ENCODE measurements around the gene CYSTM1. TPM values are rescaled to one million over a fixed set of nuclear protein-coding genes. Genes with fewer than 3 reads are reported as not detected.

Gene CYSTM1
- polyA plus RNA-seq, 2 donors: 6.7 to 13.4 TPM

DNA sequence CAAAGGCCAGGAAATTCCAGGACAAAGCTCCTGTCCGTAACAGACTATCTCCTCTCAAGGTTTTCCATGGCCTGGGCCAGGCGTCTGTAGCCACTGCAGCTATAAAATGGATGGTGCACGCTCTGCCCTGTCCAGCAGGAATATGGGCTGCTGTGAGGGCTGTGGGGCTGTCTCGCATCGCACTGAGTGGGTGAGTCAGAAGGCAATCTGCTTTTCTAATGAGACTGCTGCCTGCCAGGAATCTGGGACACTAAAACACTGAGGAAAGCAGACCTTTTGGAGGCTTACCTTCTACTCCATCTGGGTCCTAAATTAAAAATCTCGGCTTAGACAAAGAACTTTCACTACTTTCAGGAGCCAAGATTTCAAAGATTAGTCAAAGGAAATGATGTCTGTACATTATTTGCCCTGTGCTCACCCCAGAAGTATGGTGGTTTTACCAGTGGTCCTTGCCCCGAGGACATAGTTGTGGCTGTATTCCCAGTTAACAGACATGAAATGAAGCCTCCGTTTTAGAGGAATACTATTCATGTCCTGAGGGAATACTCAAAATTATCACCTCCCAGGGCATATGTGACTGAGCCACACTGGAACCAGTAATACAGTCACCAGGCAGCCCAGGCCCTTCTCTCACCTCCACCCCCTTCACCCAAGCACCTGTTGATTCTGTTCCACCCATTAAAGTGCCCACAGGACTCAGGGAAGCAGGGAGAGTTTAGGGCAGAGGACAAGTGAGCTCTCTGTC is 71.6 kb downstream of the CYSTM1 start:
- Histone ChIP-seq H3K9me3 (ENCODE audit: control insufficient read depth in 2 of 2, insufficient read depth in 1 of 2, low read depth in 1 of 2, low read length in 1 of 2) (no peaks in the 10 kb centered on the region), H3K36me3 (ENCODE audit: control insufficient read depth in 2 of 2, insufficient read depth in 2 of 2, low read length in 1 of 2) (peaks cover 0 to 6% of the 10 kb centered on the region in 2 donors), H3K4me3 (ENCODE audit: low read depth in 1 of 2, low read length in 2 of 2) (no peak overlapping the region), H3K27ac (ENCODE audit: low read depth in 2 of 2, low read length in 1 of 2) (peak overlapping the region in 1 of 2 donors; percentile 25), H3K4me1 (ENCODE audit: control insufficient read depth in 2 of 2, insufficient read depth in 2 of 2, low read length in 1 of 2) (peaks cover under 1% of the 10 kb centered on the region in 2 donors), H3K27me3 (ENCODE audit: control insufficient read depth in 1 of 2, insufficient read depth in 2 of 2, low read length in 2 of 2) (no peaks in the 10 kb centered on the region)
- WGBS, 2 donors: 55 to 57% methylated on average over 8 of the region's 8 CpGs

DNA sequence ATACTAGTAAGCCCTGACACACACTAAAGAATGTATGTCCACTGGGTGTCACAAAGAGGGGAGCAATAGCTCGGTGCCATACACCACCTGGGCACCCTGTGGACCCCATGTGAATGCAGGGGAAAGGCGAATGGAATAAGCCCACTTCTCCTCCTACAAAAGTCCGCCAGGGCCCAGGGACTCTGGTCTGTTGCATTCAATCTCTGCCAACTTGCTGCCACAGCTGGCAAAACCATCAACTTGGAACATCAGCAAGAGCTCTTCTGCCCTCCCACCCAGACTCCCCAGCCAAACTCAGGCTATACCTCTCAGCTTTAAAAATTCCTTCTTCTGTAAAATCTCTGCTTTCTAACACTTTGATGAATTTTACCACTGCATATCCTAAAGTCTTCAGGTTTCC is 73.4 kb downstream of the CYSTM1 start:
- Histone ChIP-seq H3K4me3 (ENCODE audit: low read depth in 1 of 2, low read length in 2 of 2) (no peak overlapping the region), H3K27ac (ENCODE audit: low read depth in 2 of 2, low read length in 1 of 2) (no peak overlapping the region), H3K9me3 (ENCODE audit: control insufficient read depth in 2 of 2, insufficient read depth in 1 of 2, low read depth in 1 of 2, low read length in 1 of 2) (no peaks in the 10 kb centered on the region), H3K27me3 (ENCODE audit: control insufficient read depth in 1 of 2, insufficient read depth in 2 of 2, low read length in 2 of 2) (no peaks in the 10 kb centered on the region), H3K4me1 (ENCODE audit: control insufficient read depth in 2 of 2, insufficient read depth in 2 of 2, low read length in 1 of 2) (peaks cover under 1 to 3% of the 10 kb centered on the region in 2 donors), H3K36me3 (ENCODE audit: control insufficient read depth in 2 of 2, insufficient read depth in 2 of 2, low read length in 1 of 2) (peaks cover 0 to 6% of the 10 kb centered on the region in 2 donors)
- WGBS, 2 donors: 83 to 97% methylated on average over 3 of the region's 3 CpGs

DNA sequence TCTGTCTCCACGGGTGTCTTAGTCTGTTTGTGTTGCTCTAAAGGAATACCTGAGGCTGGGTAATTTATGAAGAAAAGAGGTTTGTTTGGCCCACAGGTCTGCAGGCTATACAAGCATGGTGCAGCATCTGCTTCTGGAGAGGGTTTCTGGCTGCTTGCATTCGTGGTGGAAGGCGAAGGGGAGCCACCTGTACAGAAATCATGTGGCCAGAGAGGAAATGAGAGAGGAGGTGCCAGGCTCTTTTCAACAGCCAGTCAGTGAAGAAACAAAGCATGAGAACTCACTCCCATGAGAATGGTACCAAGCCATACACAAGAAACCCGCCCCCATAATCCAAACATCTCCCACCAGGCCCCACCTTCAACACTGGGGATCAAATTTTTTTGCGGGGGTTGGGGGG is 74.5 kb downstream of the CYSTM1 start:
- Histone ChIP-seq H3K9me3 (ENCODE audit: control insufficient read depth in 2 of 2, insufficient read depth in 1 of 2, low read depth in 1 of 2, low read length in 1 of 2) (no peaks in the 10 kb centered on the region), H3K36me3 (ENCODE audit: control insufficient read depth in 2 of 2, insufficient read depth in 2 of 2, low read length in 1 of 2) (peaks cover 0 to 4% of the 10 kb centered on the region in 2 donors), H3K4me3 (ENCODE audit: low read depth in 1 of 2, low read length in 2 of 2) (no peak overlapping the region), H3K27ac (ENCODE audit: low read depth in 2 of 2, low read length in 1 of 2) (no peak overlapping the region), H3K27me3 (ENCODE audit: control insufficient read depth in 1 of 2, insufficient read depth in 2 of 2, low read length in 2 of 2) (no peaks in the 10 kb centered on the region), H3K4me1 (ENCODE audit: control insufficient read depth in 2 of 2, insufficient read depth in 2 of 2, low read length in 1 of 2) (peaks cover 5 to 7% of the 10 kb centered on the region in 2 donors)
- WGBS, 2 donors: 81 to 84% methylated on average over 5 of the region's 5 CpGs

DNA sequence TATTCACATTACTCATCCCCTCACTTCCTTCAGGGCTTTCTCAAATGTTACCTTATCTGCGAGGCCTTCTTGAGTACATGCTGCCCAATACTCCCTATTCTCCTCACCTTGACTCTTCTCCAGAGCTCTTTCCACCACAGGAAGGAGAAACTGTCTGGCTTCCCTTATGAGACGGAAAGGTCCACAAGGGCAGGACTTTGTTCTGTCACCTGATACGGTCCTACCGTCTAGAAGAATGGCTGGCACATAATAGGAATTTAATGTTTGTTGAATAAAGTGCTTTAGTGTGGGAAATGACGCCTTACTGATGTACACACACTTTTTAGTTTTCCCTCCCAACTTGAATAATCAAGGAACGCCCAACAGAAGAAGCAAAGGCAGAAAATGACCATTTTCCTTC is 75.4 kb downstream of the CYSTM1 start:
- peaks cover 5 to 7% of the 10 kb centered on the region in 2 donors for H3K4me1 ChIP-seq (ENCODE audit: control insufficient read depth in 2 of 2, insufficient read depth in 2 of 2, low read length in 1 of 2)
- H3K4me3 ChIP-seq (ENCODE audit: low read depth in 1 of 2, low read length in 2 of 2): no peak overlapping the region
- peaks cover 0 to 4% of the 10 kb centered on the region in 2 donors for H3K36me3 ChIP-seq (ENCODE audit: control insufficient read depth in 2 of 2, insufficient read depth in 2 of 2, low read length in 1 of 2)
- no peaks in the 10 kb centered on the region for H3K27me3 ChIP-seq (ENCODE audit: control insufficient read depth in 1 of 2, insufficient read depth in 2 of 2, low read length in 2 of 2)
- no peaks in the 10 kb centered on the region for H3K9me3 ChIP-seq (ENCODE audit: control insufficient read depth in 2 of 2, insufficient read depth in 1 of 2, low read depth in 1 of 2, low read length in 1 of 2)
- H3K27ac ChIP-seq (ENCODE audit: low read depth in 2 of 2, low read length in 1 of 2): no peak overlapping the region
- 74 to 80% methylated on average over 6 of the region's 6 CpGs for WGBS, 2 donors

DNA sequence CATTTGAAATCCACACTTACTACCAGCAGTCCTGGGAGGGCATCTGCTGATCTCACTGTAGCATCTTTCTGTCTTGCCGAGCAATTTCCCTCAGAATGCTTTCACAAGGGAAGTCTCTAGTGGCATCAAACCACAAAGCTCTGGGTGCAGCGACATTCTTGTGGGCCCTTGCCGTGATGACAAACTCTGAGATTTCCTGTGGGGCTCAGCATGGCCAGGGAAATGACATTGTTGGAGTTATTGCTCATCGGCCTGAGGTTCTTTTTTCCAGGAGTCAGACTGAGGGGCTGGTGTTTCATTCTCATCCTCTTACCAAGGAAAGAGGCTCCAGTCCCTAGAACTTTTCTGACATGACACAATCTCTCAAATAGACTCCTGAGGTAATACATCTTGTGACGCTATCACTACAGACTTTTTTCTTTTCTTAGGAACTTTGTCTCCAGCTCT is 76.6 kb downstream of the CYSTM1 start:
- H3K4me3 ChIP-seq (ENCODE audit: low read depth in 1 of 2, low read length in 2 of 2): no peak overlapping the region
- H3K36me3 ChIP-seq (ENCODE audit: control insufficient read depth in 2 of 2, insufficient read depth in 2 of 2, low read length in 1 of 2): no peaks in the 10 kb centered on the region
- H3K27ac ChIP-seq (ENCODE audit: low read depth in 2 of 2, low read length in 1 of 2): no peak overlapping the region
- WGBS, 2 donors: 62 to 63% methylated on average over 5 of the region's 5 CpGs
- peaks cover 5 to 7% of the 10 kb centered on the region in 2 donors for H3K4me1 ChIP-seq (ENCODE audit: control insufficient read depth in 2 of 2, insufficient read depth in 2 of 2, low read length in 1 of 2)
- H3K27me3 ChIP-seq (ENCODE audit: control insufficient read depth in 1 of 2, insufficient read depth in 2 of 2, low read length in 2 of 2): no peaks in the 10 kb centered on the region
- no peaks in the 10 kb centered on the region for H3K9me3 ChIP-seq (ENCODE audit: control insufficient read depth in 2 of 2, insufficient read depth in 1 of 2, low read depth in 1 of 2, low read length in 1 of 2)

DNA sequence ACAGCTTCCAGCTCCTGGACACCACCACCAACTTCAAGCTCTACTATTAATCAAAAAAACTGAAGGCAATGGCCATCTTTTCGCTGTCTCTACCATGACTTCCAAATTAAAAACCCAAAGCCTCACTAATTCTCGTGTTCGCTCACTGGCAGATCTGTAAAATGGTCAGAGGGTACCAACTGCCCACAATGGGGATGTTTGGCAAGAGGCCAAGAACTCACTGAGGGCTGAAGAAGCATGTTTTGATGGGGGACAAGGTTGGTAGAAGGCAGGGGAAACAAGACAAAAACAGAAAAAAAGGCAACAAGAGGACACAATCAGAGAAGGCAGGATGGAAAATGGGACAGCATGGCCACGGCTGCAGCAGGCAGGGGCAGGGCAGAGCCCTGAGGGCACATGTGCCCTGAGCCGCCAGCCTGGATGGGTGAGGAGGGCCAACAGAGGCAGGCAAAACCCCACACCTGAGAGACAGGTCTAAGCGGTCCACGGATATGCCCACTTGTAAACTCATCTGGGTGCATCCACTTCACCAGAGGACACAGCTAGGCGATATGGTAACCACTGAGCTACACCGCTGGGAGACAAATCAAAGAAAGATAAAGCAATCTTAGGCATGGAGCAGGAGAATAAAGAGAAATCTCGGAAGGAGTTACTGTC is 77.6 kb downstream of the CYSTM1 start:
- no peak overlapping the region for H3K4me3 ChIP-seq (ENCODE audit: low read depth in 1 of 2, low read length in 2 of 2)
- no peaks in the 10 kb centered on the region for H3K9me3 ChIP-seq (ENCODE audit: control insufficient read depth in 2 of 2, insufficient read depth in 1 of 2, low read depth in 1 of 2, low read length in 1 of 2)
- H3K27me3 ChIP-seq (ENCODE audit: control insufficient read depth in 1 of 2, insufficient read depth in 2 of 2, low read length in 2 of 2): no peaks in the 10 kb centered on the region
- H3K4me1 ChIP-seq (ENCODE audit: control insufficient read depth in 2 of 2, insufficient read depth in 2 of 2, low read length in 1 of 2): peaks cover 5 to 7% of the 10 kb centered on the region in 2 donors
- WGBS, 2 donors: 92 to 96% methylated on average over 10 of the region's 10 CpGs
- H3K27ac ChIP-seq (ENCODE audit: low read depth in 2 of 2, low read length in 1 of 2): no peak overlapping the region
- H3K36me3 ChIP-seq (ENCODE audit: control insufficient read depth in 2 of 2, insufficient read depth in 2 of 2, low read length in 1 of 2): no peaks in the 10 kb centered on the region

DNA sequence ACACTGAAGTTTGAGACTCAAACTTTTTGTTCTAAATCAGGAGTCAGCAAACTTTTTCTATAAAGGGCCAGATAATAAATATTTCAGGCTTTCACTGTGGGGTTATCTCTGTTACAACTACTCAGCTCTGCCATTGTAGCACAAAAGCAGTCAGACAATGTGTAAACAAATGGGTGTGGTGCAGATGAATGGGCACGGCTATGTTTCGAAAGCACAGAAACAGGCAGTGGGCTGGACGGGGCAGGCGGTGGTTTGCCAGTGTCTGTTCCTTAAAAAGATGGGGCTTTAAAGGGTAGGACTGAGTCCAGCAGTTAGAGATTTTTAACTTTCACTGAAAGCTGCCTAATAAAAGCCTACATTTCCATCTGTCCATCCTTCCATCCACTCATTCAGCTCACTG is 79.0 kb downstream of the CYSTM1 start:
- no peaks in the 10 kb centered on the region for H3K27me3 ChIP-seq (ENCODE audit: control insufficient read depth in 1 of 2, insufficient read depth in 2 of 2, low read length in 2 of 2)
- no peaks in the 10 kb centered on the region for H3K9me3 ChIP-seq (ENCODE audit: control insufficient read depth in 2 of 2, insufficient read depth in 1 of 2, low read depth in 1 of 2, low read length in 1 of 2)
- H3K4me3 ChIP-seq (ENCODE audit: low read depth in 1 of 2, low read length in 2 of 2): no peak overlapping the region
- H3K36me3 ChIP-seq (ENCODE audit: control insufficient read depth in 2 of 2, insufficient read depth in 2 of 2, low read length in 1 of 2): no peaks in the 10 kb centered on the region
- peak overlapping the region in 1 of 2 donors; percentile 60 for H3K27ac ChIP-seq (ENCODE audit: low read depth in 2 of 2, low read length in 1 of 2)
- H3K4me1 ChIP-seq (ENCODE audit: control insufficient read depth in 2 of 2, insufficient read depth in 2 of 2, low read length in 1 of 2): peaks cover 5 to 7% of the 10 kb centered on the region in 2 donors
- 31% methylated on average over 4 of the region's 4 CpGs for WGBS, 2 donors

DNA sequence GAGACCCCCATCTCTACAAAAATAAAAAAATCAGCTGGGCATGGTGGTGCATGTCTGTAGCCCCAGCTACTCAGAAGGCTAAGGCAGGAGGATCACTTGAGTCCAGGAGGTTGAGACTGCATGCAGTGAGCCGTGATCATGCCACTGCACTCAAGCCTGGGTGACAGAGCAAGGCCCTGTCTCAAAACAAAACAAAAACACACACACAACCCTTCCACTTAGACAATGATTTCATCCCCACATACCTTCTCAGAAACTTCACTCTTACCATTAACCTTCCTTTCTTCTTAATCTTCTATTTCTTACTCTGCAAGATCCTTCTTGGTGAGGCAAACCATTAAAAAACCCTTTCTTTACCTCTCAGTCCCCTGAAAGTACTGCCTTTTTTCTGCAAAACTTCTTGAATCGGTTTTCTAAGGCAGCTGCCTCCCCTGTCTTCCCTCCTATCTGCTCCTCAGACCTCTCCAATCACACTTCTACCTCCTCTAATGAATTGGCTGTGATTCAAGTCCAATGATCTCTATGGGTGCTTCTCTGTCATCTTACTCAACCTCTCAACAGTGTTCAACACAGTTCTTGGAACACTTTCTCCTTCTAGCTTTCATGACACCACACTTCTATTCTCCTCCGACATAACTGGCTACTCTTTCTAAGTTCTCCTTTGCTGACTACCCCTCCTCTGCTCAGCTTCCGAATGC is 80.6 kb downstream of the CYSTM1 start:
- Histone ChIP-seq H3K4me3 (ENCODE audit: low read depth in 1 of 2, low read length in 2 of 2) (no peak overlapping the region), H3K4me1 (ENCODE audit: control insufficient read depth in 2 of 2, insufficient read depth in 2 of 2, low read length in 1 of 2) (peaks cover 5 to 7% of the 10 kb centered on the region in 2 donors), H3K27me3 (ENCODE audit: control insufficient read depth in 1 of 2, insufficient read depth in 2 of 2, low read length in 2 of 2) (no peaks in the 10 kb centered on the region), H3K27ac (ENCODE audit: low read depth in 2 of 2, low read length in 1 of 2) (no peak overlapping the region), H3K36me3 (ENCODE audit: control insufficient read depth in 2 of 2, insufficient read depth in 2 of 2, low read length in 1 of 2) (no peaks in the 10 kb centered on the region), H3K9me3 (ENCODE audit: control insufficient read depth in 2 of 2, insufficient read depth in 1 of 2, low read depth in 1 of 2, low read length in 1 of 2) (no peaks in the 10 kb centered on the region)
- 87 to 88% methylated on average over 4 of the region's 4 CpGs for WGBS, 2 donors

DNA sequence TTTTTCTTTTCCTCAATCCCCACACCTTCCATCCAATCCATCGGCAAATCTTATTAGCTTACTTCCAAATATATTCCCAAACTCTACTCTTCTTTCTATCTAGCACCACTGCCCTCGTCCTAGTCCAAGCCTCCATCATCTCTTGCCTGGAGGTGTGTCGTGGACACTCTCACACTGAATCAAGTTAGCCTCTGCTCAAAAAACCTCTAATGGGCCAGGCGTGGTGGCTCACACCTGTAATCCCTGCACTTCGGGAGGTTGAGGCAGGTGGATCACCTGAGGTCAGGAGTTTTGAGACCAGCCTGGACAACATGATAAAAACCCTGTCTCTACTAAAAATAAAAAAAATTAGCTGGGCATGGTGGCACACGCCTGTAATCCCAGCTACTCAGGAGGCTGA is 81.7 kb downstream of the CYSTM1 start:
- H3K27ac ChIP-seq (ENCODE audit: low read depth in 2 of 2, low read length in 1 of 2): no peak overlapping the region
- no peaks in the 10 kb centered on the region for H3K27me3 ChIP-seq (ENCODE audit: control insufficient read depth in 1 of 2, insufficient read depth in 2 of 2, low read length in 2 of 2)
- 92 to 96% methylated on average over 6 of the region's 6 CpGs for WGBS, 2 donors
- peaks cover 5 to 9% of the 10 kb centered on the region in 2 donors for H3K4me1 ChIP-seq (ENCODE audit: control insufficient read depth in 2 of 2, insufficient read depth in 2 of 2, low read length in 1 of 2)
- no peaks in the 10 kb centered on the region for H3K9me3 ChIP-seq (ENCODE audit: control insufficient read depth in 2 of 2, insufficient read depth in 1 of 2, low read depth in 1 of 2, low read length in 1 of 2)
- H3K36me3 ChIP-seq (ENCODE audit: control insufficient read depth in 2 of 2, insufficient read depth in 2 of 2, low read length in 1 of 2): no peaks in the 10 kb centered on the region
- H3K4me3 ChIP-seq (ENCODE audit: low read depth in 1 of 2, low read length in 2 of 2): no peak overlapping the region

All from esophagus (tissue), 2 donors.